Mucosa of rectum (tissue), 2 donors: ENCODE data around the gene ZNF444.
A peak's percentile ranks its signal among the peaks of the same experiment; 100 is the strongest.
"Not testable (repeated sequence)": the region's sequence is repeated elsewhere in the genome, so short reads cannot be mapped to it uniquely, and the experiment has no call there.

Experiments
- H3K27ac ChIP-seq, 2 donors: one replicate each; pipeline ENCODE4 v1.7.0; 2013; ENCODE audit warnings: inconsistent platforms in 2 of 2, low read depth in 2 of 2, low read length in 2 of 2
- H3K27me3 ChIP-seq, 2 donors: one replicate each; pipeline ENCODE4 v1.7.0; 2013; ENCODE audit warnings: low read length in 2 of 2; ENCODE audit not compliant: control insufficient read depth in 2 of 2, insufficient read depth in 2 of 2
- H3K36me3 ChIP-seq, 2 donors: one replicate each; pipeline ENCODE4 v1.7.0; 2013; ENCODE audit warnings: low read length in 2 of 2; ENCODE audit not compliant: control insufficient read depth in 2 of 2, insufficient read depth in 2 of 2
- H3K4me1 ChIP-seq, 2 donors: one replicate each; pipeline ENCODE4 v1.7.0; 2013; ENCODE audit warnings: low read length in 2 of 2, mild to moderate bottlenecking in 1 of 2; ENCODE audit not compliant: control insufficient read depth in 2 of 2, insufficient read depth in 2 of 2
- H3K4me3 ChIP-seq, 2 donors: one replicate each; pipeline ENCODE4 v1.7.0; 2013; ENCODE audit warnings: low read length in 2 of 2
- H3K9ac ChIP-seq, 2 donors: one replicate each; pipeline ENCODE4 v1.7.0; 2013; ENCODE audit warnings: low read length in 2 of 2, low read depth in 1 of 2, mild to moderate bottlenecking in 1 of 2
- H3K9me3 ChIP-seq, 2 donors: one replicate each; pipeline ENCODE4 v1.7.0; 2013; ENCODE audit warnings: low read length in 2 of 2; ENCODE audit not compliant: control insufficient read depth in 2 of 2
- donor health status: healthy.
- donor health status: Normal muscosa, but diverticular disease.

The ZNF444 gene

DNA sequence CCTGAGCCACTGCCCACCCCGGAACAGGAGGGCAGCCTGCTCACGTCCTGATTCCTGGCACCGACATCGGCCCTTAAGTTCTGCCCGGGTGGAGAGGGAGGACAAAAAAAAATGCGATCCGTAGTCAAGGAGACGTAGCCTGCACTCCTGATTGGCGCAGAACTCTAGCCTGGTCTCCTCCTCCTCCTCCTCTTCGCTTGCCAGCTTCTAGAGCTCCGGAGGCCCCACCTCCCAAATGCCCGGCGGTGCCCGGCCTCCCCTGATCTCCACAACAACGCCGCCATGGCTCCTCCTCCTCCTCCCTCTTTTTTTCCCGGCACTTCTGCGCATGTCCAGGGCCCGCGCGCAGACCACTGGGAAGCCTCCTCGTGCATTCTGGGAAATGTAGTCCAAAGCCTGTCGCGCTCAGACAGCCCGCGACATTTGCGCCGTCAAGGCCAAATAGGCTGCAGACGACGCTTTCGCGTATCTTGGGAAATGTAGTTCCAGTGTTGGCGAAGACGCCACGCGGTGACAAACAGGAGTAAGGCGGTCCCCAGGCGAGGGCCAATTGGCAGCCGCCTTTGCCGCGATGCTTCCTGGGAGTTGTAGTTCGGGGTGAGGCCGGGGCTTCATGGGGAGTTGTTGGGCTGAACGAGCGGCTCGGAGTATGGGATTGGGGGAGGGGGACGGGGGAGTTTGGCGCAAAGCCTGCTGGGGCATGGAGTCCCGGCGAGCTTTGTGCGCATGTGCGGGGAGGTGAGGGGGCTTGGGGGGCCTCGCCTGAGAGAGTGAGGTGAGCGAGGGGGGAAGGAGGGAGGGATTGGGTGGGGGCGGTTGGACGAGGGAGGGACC, at the start of gene ZNF444:
ZNF444 (plus strand) TSS at position 705 of the 834 bp plus-strand sequence. CDS start 5,625 bp downstream, outside the sequence.
- Histone ChIP-seq H3K36me3 (no peaks in the 10 kb centered on the region), H3K4me3 (peak within 1 kb of the TSS; percentile 77 to 80), H3K9me3 (no peaks in the 10 kb centered on the region), H3K4me1 (peaks cover 29 to 31% of the 10 kb centered on the region in 2 donors), H3K9ac (peak within 1 kb of the TSS; percentile 75 to 81), H3K27ac (peak within 1 kb of the TSS; percentile 80 to 87), H3K27me3 (no peaks in the 10 kb centered on the region)

DNA sequence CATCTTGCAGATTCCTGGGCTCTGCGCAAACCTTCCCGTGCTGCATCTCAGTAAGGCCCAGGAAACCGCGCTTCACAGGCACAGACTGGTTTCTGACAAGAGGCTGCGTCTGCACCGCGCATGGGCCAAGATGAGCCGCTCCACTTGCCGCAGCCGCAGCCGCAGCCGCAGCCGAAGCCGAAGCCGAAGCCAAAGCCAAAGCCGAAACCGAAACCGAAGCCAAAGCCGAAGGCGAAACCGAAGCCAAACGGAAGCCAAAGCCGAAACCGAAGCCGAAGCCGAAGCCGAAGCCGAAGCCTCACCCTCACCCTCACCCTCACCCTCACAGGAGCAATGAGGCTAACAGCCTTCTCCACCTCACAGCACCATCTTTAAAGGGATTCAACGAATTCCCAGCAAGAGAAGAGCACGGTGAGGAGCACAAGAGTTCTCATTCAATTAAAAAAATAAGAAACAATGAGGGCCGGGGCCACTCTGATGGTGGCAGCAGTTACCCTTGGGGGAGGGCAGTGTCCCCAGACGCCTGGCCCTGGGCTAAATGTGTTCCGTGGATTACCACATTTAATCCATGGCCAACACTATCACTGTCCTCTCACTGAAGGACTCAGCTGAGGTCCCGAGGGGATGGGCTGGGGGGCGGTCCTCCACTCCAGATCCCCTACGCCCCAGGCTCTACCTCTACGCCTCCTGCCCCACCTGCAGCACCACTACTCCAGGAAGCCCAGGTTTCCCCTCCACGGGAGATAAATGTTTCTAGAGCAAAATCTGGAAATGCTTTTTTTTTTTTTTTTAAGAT, 49.1 kb upstream of the ZNF444 start:
- H3K27ac ChIP-seq, result no peak overlapping the region
- H3K4me1 ChIP-seq, result no peaks in the 10 kb centered on the region
- no peak overlapping the region for H3K9ac ChIP-seq
- H3K36me3 ChIP-seq, result peaks cover 21 to 31% of the 10 kb centered on the region in 2 donors
- no peak overlapping the region for H3K4me3 ChIP-seq
- peaks cover 0 to 3% of the 10 kb centered on the region in 2 donors for H3K9me3 ChIP-seq
- no peaks in the 10 kb centered on the region for H3K27me3 ChIP-seq

- Histone ChIP-seq H3K9me3 (peaks cover 0 to 3% of the 10 kb centered on the region in 2 donors), H3K27ac (no peak overlapping the region), H3K27me3 (no peaks in the 10 kb centered on the region), H3K36me3 (peaks cover 27 to 37% of the 10 kb centered on the region in 2 donors), H3K9ac (no peak overlapping the region), H3K4me3 (no peak overlapping the region), H3K4me1 (no peaks in the 10 kb centered on the region)
Observed at GRCh38 chr19:56092685-56093631, 48.1 kb upstream of the ZNF444 start.

DNA sequence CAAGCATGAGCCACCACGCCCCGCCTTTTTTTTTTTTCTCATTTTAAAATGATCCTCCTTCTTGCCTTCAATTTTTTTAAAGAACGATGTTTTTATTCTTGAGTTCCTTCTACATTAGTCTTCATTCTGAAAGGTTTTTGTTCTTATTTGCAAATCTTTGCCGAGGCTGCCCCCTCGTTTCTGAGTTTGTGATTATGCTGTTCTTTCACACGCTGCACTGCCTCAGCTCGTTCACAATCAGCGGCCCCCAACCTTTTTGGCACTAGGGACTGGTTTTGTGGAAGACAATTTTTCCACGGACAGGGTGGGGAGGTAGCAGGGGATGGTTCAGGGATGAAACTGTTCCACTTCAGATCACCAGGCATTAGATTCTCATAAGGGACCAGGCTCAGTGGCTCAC, 46.6 kb upstream of the ZNF444 start:
- no peak overlapping the region for H3K9ac ChIP-seq

DNA sequence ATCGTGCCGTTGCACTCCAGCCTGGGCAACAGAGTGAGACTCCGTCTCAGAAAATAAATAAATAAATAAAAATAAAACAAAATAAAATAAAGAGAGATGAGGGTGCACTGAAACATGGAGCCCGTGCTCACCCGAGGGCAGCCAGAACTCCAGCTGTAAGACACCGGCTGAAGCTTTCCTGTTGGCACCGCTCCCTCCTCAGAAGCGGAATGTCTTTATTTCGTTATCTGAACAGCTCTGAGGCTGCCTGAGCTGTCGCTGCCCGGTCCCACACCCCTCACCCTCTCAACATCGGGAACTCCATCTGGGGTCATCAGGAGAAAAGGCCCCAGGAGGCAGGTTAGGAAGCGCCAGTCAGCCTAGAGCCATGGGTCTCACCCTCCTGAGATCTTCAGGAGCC, 44.4 kb upstream of the ZNF444 start:
- H3K4me1 ChIP-seq, result no peaks in the 10 kb centered on the region
- no peaks in the 10 kb centered on the region for H3K27me3 ChIP-seq
- H3K27ac ChIP-seq, result no peak overlapping the region
- H3K9me3 ChIP-seq, result peaks cover 0 to 3% of the 10 kb centered on the region in 2 donors
- peaks cover 35 to 39% of the 10 kb centered on the region in 2 donors for H3K36me3 ChIP-seq
- H3K4me3 ChIP-seq, result no peak overlapping the region
- no peak overlapping the region for H3K9ac ChIP-seq

More for the DNA sequence above, 46.6 kb upstream of the ZNF444 start:
- Histone ChIP-seq H3K4me3 (no peak overlapping the region), H3K4me1 (no peaks in the 10 kb centered on the region), H3K27me3 (no peaks in the 10 kb centered on the region), H3K27ac (no peak overlapping the region), H3K9me3 (peaks cover 0 to 3% of the 10 kb centered on the region in 2 donors), H3K36me3 (peaks cover 27 to 37% of the 10 kb centered on the region in 2 donors)

GRCh38 chr19:56097306-56097705, 43.8 kb upstream of the ZNF444 start:
- Histone ChIP-seq H3K27me3 (no peaks in the 10 kb centered on the region), H3K27ac (no peak overlapping the region), H3K9me3 (peaks cover 0 to 3% of the 10 kb centered on the region in 2 donors), H3K4me1 (no peaks in the 10 kb centered on the region), H3K9ac (no peak overlapping the region), H3K36me3 (peaks cover 35 to 41% of the 10 kb centered on the region in 2 donors), H3K4me3 (no peak overlapping the region)

DNA sequence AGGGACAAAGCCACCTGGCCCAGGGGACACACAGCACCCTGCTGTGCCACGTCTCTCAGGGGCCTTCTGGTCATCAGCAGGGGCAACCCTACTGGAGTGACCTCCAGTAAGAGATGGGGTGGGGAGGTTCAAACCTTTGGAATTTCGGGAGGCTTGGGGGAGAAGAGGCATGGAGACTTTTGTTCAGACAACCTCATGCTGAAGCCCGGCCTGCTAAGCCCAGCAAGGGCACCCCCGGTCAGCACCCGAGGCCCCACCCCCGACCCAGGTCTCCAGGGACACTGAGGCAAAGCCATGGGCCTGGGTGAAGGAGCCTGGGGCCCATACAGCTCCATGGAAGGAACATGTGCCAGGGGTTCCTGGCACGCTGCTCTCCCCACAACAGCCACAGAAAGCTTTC, 43.3 kb upstream of the ZNF444 start:
- H3K4me3 ChIP-seq, result no peak overlapping the region
- H3K27me3 ChIP-seq, result no peaks in the 10 kb centered on the region
- H3K36me3 ChIP-seq, result peaks cover 32 to 40% of the 10 kb centered on the region in 2 donors

DNA sequence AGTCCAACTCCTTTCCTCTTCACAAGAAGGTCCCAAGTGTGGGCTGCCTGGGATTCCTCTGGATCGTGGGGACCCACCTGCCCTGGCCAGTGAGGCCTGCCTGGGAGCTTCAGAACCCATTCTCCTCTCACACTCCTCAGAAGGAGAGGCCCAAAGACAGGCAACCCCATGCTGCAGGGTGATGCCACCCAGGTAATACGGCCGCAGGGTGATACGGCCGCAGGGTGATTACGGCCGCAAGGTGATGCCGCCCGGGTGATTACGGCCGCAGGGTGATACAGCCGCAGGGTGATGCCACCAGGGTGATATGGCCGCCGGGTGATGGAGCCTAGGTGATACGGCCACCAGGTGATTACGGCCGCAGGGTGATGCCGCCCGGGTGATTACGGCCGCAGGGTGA, 42.9 kb upstream of the ZNF444 start:
- not testable (repeated sequence) for H3K9ac ChIP-seq, H3K27ac ChIP-seq, H3K27me3 ChIP-seq, H3K9me3 ChIP-seq, H3K4me3 ChIP-seq, H3K4me1 ChIP-seq
- H3K36me3 ChIP-seq, result peaks cover 28 to 36% of the 10 kb centered on the region in 2 donors

More for the DNA sequence above, 43.3 kb upstream of the ZNF444 start:
- Histone ChIP-seq H3K4me1 (no peaks in the 10 kb centered on the region), H3K9me3 (peaks cover 0 to 3% of the 10 kb centered on the region in 2 donors), H3K9ac (no peak overlapping the region), H3K27ac (no peak overlapping the region)

GRCh38 chr19:56098731-56099568, 42.1 kb upstream of the ZNF444 start:
- Histone ChIP-seq H3K9me3 (no peaks in the 10 kb centered on the region), H3K36me3 (peaks cover 23 to 31% of the 10 kb centered on the region in 2 donors), H3K27ac (no peak overlapping the region), H3K4me1 (no peaks in the 10 kb centered on the region), H3K4me3 (no peak overlapping the region), H3K9ac (no peak overlapping the region), H3K27me3 (no peaks in the 10 kb centered on the region)
